K562 (cell line): ENCODE data around the gene NUTM1. TPM values are rescaled to one million over a fixed set of nuclear protein-coding genes. Genes with fewer than 3 reads are reported as not detected.

Source experiments
- ARID3A ChIP-seq: IDR thresholded peaks from 2 replicates; pipeline ENCODE4 v1.6.1; 2012; ENCODE audit warnings: low read depth, low read length, improper control_type of control experiment, borderline replicate concordance
- CBX3 ChIP-seq, 2 experiments: IDR thresholded peaks; 1 replicate in 1 of 2; 2 replicates in 1 of 2; pipeline ENCODE4 v1.6.1; 2012; ENCODE audit warnings: inconsistent platforms in 2 of 2, low read length in 2 of 2, borderline replicate concordance in 1 of 2, control low read depth in 1 of 2
- DIDO1 ChIP-seq: fragments of 450-650 bp; IDR thresholded peaks from 2 replicates; pipeline ENCODE4 v1.6.1; 2016; ENCODE audit warnings: low read depth, missing biosample characterization, missing genetic modification characterization
- ERF ChIP-seq: fragments of 450-650 bp; formaldehyde crosslinking; IDR thresholded peaks from 2 replicates; pipeline ENCODE4 v1.4.0; 2020; ENCODE audit warnings: mild to moderate bottlenecking, mixed read lengths
- FOXP1 ChIP-seq: sonication (generic); formaldehyde crosslinking; IDR thresholded peaks from 2 replicates; pipeline ENCODE4 v1.8.0; 2022; ENCODE audit warnings: mild to moderate bottlenecking, missing genetic modification reagents
- GTF2E2 ChIP-seq: fragments of 200-800 bp; sonication (Bioruptor generic); IDR thresholded peaks from 2 replicates; pipeline ENCODE4 v1.6.1; 2016; ENCODE audit warnings: missing genetic modification characterization, missing compliant biosample characterization
- NBN ChIP-seq: fragments of 450-650 bp; IDR thresholded peaks from 2 replicates; pipeline ENCODE4 v1.6.1; 2016; ENCODE audit warnings: low read depth, mild to moderate bottlenecking
- NUFIP1 ChIP-seq: fragments of 450-650 bp; IDR thresholded peaks from 2 replicates; pipeline ENCODE4 v1.6.1; 2018; ENCODE audit not compliant: partially characterized antibody
- POLR2A ChIP-seq: fragments of 450-650 bp; conservative IDR thresholded peaks from 2 replicates; pipeline ENCODE4 v1.6.1; 2016
- RBBP5 ChIP-seq: fragments of 200-600 bp; sonication (generic); IDR thresholded peaks from 2 replicates; pipeline ENCODE4 v1.6.1; 2012; ENCODE audit warnings: borderline replicate concordance, mild to moderate bottlenecking, low read length, control low read depth, inconsistent platforms; ENCODE audit not compliant: insufficient read depth, poor library complexity, severe bottlenecking
- SMAD1 ChIP-seq: fragments of 150-350 bp; IDR thresholded peaks from 2 replicates; pipeline ENCODE4 v1.6.1; 2014; ENCODE audit warnings: low read length, low read depth; ENCODE audit not compliant: partially characterized antibody
- SMARCA4 ChIP-seq: fragments of 450-650 bp; IDR thresholded peaks from 2 replicates; pipeline ENCODE4 v1.6.1; 2016
- TAF9B ChIP-seq: fragments of 450-650 bp; IDR thresholded peaks from 2 replicates; pipeline ENCODE4 v1.6.1; 2018; ENCODE audit warnings: mild to moderate bottlenecking; ENCODE audit not compliant: partially characterized antibody
- USF1 ChIP-seq: sonication (generic); formaldehyde crosslinking; IDR thresholded peaks from 2 replicates; pipeline ENCODE4 v1.9.0; 2022; ENCODE audit warnings: mild to moderate bottlenecking, missing genetic modification reagents
- ZNF133 ChIP-seq: fragments of 250-450 bp; sonication (Bioruptor Pico); IDR thresholded peaks from 2 replicates; pipeline ENCODE4 v1.4.0; 2020; ENCODE audit warnings: mild to moderate bottlenecking
- ZNF217 ChIP-seq: sonication (generic); formaldehyde crosslinking; IDR thresholded peaks from 2 replicates; pipeline ENCODE4 v1.8.0; 2022; ENCODE audit warnings: mild to moderate bottlenecking, missing genetic modification reagents
- ZNF274 ChIP-seq: IDR thresholded peaks from 2 replicates; pipeline ENCODE4 v1.6.1; 2011; ENCODE audit warnings: low read depth, mild to moderate bottlenecking, low read length, moderate library complexity, borderline replicate concordance
- ZNF354B ChIP-seq: fragments of 250-450 bp; sonication (Bioruptor Pico); IDR thresholded peaks from 2 replicates; pipeline ENCODE4 v1.4.0; 2020
- ZNF583 ChIP-seq: fragments of 250-450 bp; sonication (Bioruptor Pico); IDR thresholded peaks from 2 replicates; pipeline ENCODE4 v1.4.0; 2020
- polyA plus RNA-seq, 8 experiments: library from polyadenylated mRNA; depleted of rRNA in 4 of 8; stranded (reverse) in 5 of 8; unstranded in 3 of 8; fragments of >200 nt; fragmentation: Nextera tagmentation in 2 of 8; fragmentation: Illumina TruSeq in 1 of 8; extraction: Ambion mirVana in 2 of 8; extraction: Trizol in 1 of 8; gene quantifications; 2 replicates each; pipeline versions ENCODE4 v1.2.1 to v1.2.3, GENCODE V29; 2011 to 2014; ENCODE audit warnings: inconsistent platforms in 1 of 8, missing spikeins in 1 of 8
- total RNA-seq, 7 experiments: library from RNA; depleted of rRNA in 6 of 7; stranded (reverse); fragments of >200 nt in 6 of 7; fragmentation: Illumina TruSeq in 2 of 7; extraction: Trizol in 2 of 7; gene quantifications; 2 replicates each; pipeline versions ENCODE4 v1.2.1 to v1.2.3, GENCODE V29; 2011 to 2021; ENCODE audit warnings: low replicate concordance in 1 of 7
- TF ChIP-seq, protein P1 (sequence below), 2 experiments: IDR thresholded peaks; 2 replicates each; pipeline ENCODE4 v1.6.1; 2012; ENCODE audit warnings: improper control_type of control experiment in 2 of 2, low read depth in 2 of 2, low read length in 2 of 2, borderline replicate concordance in 1 of 2
- TF ChIP-seq, protein P2 (sequence below): fragments of 450-650 bp; IDR thresholded peaks from 2 replicates; pipeline ENCODE4 v1.6.1; 2018; ENCODE audit not compliant: partially characterized antibody

The NUTM1 gene
- total and polyA plus RNA-seq, 9 of the 15 experiments (the other 6 are each of a cell fraction or from before 2014, with no cell fraction given), result 0.01 to 0.05 (median 0.04) TPM; not detected in 4

- TF ChIP-seq ZNF133 (CRISPR knock-in tag) (no peak), ZNF217 (CRISPR knock-in tag) (no peak), DIDO1 (no peak), CBX3 (IDR thresholded peaks at IDR 0.05; ENCODE audit: borderline replicate concordance in 1 of 2, low read length in 2 of 2) (no peak), POLR2A (peak; percentile 61), ZNF354B (CRISPR knock-in tag) (no peak), ZNF583 (CRISPR knock-in tag) (no peak), SMAD1 (no peak), ZNF274 (no peak), USF1 (CRISPR knock-in tag) (peak; percentile 95), TAF9B (peak; percentile 42), ARID3A (no peak), NBN (no peak; the same call in 1 of the 2 replicates), ERF (CRISPR knock-in tag) (no peak), SMARCA4 (peak; percentile 49; the same call in 1 of the 2 replicates), NUFIP1 (no peak), GTF2E2 (tag) (peak; percentile 64; the same call in 1 of the 2 replicates), RBBP5 (peak; percentile 30), FOXP1 (CRISPR knock-in tag) (no peak)
- TF ChIP-seq, protein P1, sequence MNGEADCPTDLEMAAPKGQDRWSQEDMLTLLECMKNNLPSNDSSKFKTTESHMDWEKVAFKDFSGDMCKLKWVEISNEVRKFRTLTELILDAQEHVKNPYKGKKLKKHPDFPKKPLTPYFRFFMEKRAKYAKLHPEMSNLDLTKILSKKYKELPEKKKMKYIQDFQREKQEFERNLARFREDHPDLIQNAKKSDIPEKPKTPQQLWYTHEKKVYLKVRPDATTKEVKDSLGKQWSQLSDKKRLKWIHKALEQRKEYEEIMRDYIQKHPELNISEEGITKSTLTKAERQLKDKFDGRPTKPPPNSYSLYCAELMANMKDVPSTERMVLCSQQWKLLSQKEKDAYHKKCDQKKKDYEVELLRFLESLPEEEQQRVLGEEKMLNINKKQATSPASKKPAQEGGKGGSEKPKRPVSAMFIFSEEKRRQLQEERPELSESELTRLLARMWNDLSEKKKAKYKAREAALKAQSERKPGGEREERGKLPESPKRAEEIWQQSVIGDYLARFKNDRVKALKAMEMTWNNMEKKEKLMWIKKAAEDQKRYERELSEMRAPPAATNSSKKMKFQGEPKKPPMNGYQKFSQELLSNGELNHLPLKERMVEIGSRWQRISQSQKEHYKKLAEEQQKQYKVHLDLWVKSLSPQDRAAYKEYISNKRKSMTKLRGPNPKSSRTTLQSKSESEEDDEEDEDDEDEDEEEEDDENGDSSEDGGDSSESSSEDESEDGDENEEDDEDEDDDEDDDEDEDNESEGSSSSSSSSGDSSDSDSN (IDR thresholded peaks at IDR 0.05; ENCODE audit: borderline replicate concordance in 1 of 2, low read depth in 2 of 2, low read length in 2 of 2), result no peak
- TF ChIP-seq, protein P2, sequence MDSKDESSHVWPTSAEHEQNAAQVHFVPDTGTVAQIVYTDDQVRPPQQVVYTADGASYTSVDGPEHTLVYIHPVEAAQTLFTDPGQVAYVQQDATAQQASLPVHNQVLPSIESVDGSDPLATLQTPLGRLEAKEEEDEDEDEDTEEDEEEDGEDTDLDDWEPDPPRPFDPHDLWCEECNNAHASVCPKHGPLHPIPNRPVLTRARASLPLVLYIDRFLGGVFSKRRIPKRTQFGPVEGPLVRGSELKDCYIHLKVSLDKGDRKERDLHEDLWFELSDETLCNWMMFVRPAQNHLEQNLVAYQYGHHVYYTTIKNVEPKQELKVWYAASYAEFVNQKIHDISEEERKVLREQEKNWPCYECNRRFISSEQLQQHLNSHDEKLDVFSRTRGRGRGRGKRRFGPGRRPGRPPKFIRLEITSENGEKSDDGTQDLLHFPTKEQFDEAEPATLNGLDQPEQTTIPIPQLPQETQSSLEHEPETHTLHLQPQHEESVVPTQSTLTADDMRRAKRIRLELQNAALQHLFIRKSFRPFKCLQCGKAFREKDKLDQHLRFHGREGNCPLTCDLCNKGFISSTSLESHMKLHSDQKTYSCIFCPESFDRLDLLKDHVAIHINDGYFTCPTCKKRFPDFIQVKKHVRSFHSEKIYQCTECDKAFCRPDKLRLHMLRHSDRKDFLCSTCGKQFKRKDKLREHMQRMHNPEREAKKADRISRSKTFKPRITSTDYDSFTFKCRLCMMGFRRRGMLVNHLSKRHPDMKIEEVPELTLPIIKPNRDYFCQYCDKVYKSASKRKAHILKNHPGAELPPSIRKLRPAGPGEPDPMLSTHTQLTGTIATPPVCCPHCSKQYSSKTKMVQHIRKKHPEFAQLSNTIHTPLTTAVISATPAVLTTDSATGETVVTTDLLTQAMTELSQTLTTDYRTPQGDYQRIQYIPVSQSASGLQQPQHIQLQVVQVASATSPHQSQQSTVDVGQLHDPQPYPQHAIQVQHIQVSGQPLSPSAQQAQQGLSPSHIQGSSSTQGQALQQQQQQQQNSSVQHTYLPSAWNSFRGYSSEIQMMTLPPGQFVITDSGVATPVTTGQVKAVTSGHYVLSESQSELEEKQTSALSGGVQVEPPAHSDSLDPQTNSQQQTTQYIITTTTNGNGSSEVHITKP, result no peak
Measured at GRCh38 chr15:34318277-34319079, 24.6 kb upstream of the NUTM1 start (continued).
